Neural progenitor cell (in vitro differentiated cells): ENCODE results near the gene ASXL2. TPM values are rescaled to one million over a fixed set of nuclear protein-coding genes. Genes with fewer than 3 reads are reported as not detected.
A peak's percentile ranks its signal among the peaks of the same experiment; 100 is the strongest.

Source experiments
- DNase-seq: peaks from one replicate; pipeline ENCODE4 v3.0.0-alpha.2; 2016; ENCODE audit warnings: low spot score
- H2AFZ ChIP-seq: fragments of 200-600 bp; sonication (generic); replicated peaks from 2 replicates; pipeline ENCODE4 v1.6.1; 2016; ENCODE audit warnings: antibody characterized with exemption
- H3F3A ChIP-seq: fragments of 200-600 bp; sonication (generic); 2 replicates; pipeline ENCODE4 v1.6.1; 2016; ENCODE audit warnings: antibody characterized with exemption, low read depth
- H3K27ac ChIP-seq: fragments of 200-600 bp; sonication (generic); 2 replicates; pipeline ENCODE4 v1.5.1; 2016; ENCODE audit warnings: mild to moderate bottlenecking
- H3K27me3 ChIP-seq: fragments of 200-600 bp; sonication (generic); 2 replicates; pipeline ENCODE4 v1.6.1; 2016; ENCODE audit warnings: mild to moderate bottlenecking, moderate library complexity
- H3K36me3 ChIP-seq: fragments of 200-600 bp; sonication (generic); 2 replicates; pipeline ENCODE4 v1.5.1; 2016
- H3K4me1 ChIP-seq: fragments of 200-600 bp; sonication (generic); 2 replicates; pipeline ENCODE4 v1.6.1; 2016; ENCODE audit warnings: mixed run types
- H3K4me2 ChIP-seq: fragments of 200-600 bp; sonication (generic); 2 replicates; pipeline ENCODE4 v1.6.1; 2016
- H3K4me3 ChIP-seq: fragments of 200-600 bp; sonication (generic); 2 replicates; pipeline ENCODE4 v1.5.1; 2016
- H3K79me2 ChIP-seq: fragments of 200-600 bp; sonication (generic); 2 replicates; pipeline ENCODE4 v1.6.1; 2016; ENCODE audit warnings: low read depth
- H3K9ac ChIP-seq: fragments of 200-600 bp; sonication (generic); 2 replicates; pipeline ENCODE4 v1.6.1; 2016
- H3K9me3 ChIP-seq: fragments of 200-600 bp; sonication (generic); 2 replicates; pipeline ENCODE4 v1.5.1; 2016; ENCODE audit warnings: low read depth
- H4K20me1 ChIP-seq: fragments of 200-600 bp; sonication (generic); 2 replicates; pipeline ENCODE4 v1.6.1; 2016; ENCODE audit warnings: low read depth
- H3K27ac Mint-ChIP-seq: 3 replicates; pipeline ENCODE4 v1.8.0; 2021; ENCODE audit warnings: mixed read lengths
- H3K27me3 Mint-ChIP-seq: 2 replicates; pipeline ENCODE4 v1.8.0; 2022; ENCODE audit warnings: low read depth, mild to moderate bottlenecking, inconsistent platforms, moderate library complexity, mixed read lengths; ENCODE audit not compliant: insufficient read depth
- H3K36me3 Mint-ChIP-seq: 3 replicates; pipeline ENCODE4 v1.8.0; 2021; ENCODE audit warnings: mixed read lengths
- H3K4me1 Mint-ChIP-seq: 3 replicates; pipeline ENCODE4 v1.8.0; 2021; ENCODE audit warnings: mixed read lengths
- H3K4me3 Mint-ChIP-seq: 3 replicates; pipeline ENCODE4 v1.8.0; 2021; ENCODE audit warnings: mild to moderate bottlenecking, moderate library complexity, mixed read lengths
- H3K9me3 Mint-ChIP-seq: 3 replicates; pipeline ENCODE4 v1.8.0; 2020; ENCODE audit warnings: mixed read lengths
- EZH2 ChIP-seq: fragments of 200-600 bp; sonication (generic); IDR thresholded peaks from 2 replicates; pipeline ENCODE4 v1.6.1; 2017; ENCODE audit warnings: antibody characterized with exemption, mild to moderate bottlenecking, moderate library complexity
- EZH2phosphoT487 ChIP-seq: fragments of 200-600 bp; sonication (generic); IDR thresholded peaks from 2 replicates; pipeline ENCODE4 v1.6.1; 2017; ENCODE audit warnings: antibody characterized with exemption
- total RNA-seq: library from RNA; depleted of rRNA; stranded (reverse); fragments of >200 nt; gene quantifications from 2 replicates; pipeline ENCODE4 v1.2.3, GENCODE V29; 2015; ENCODE audit warnings: low replicate concordance
- TF ChIP-seq, protein P1 (sequence below): fragments of 200-600 bp; sonication (generic); IDR thresholded peaks from 2 replicates; pipeline ENCODE4 v1.5.1; 2017; ENCODE audit warnings: antibody characterized with exemption, mild to moderate bottlenecking

ASXL2 gene
- total RNA-seq, 1 donor from 2014 or later, result 8.7 TPM

DNA sequence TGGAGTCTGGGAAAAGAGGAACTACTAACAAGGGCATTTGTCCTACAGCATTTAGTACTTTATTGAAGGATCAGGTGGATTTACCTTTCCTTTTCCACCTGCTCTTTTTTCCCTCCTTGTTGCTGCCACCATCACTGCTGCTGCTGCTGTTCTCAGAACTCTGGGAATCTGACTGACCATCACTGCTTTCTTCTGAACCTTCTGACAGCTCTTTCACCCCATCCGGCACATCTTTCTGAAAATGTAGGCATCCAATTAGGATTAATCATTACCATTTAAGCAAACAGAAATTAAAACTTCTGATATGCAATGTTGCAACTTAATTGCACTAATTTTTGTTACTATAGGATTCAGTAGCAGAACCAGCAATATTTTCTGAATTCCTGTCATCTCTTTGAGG is 79.0 kb downstream of the ASXL2 start:
- H3K9me3 Mint-ChIP-seq, result peaks cover 8% of the 10 kb centered on the region
- H3K4me1 Mint-ChIP-seq, result peaks cover 3% of the 10 kb centered on the region
- no peak overlapping the region for H3K27ac Mint-ChIP-seq
- Histone ChIP-seq H2AFZ (no peak overlapping the region), H3K4me1 (peaks cover 18% of the 10 kb centered on the region), H3K79me2 (no peaks in the 10 kb centered on the region), H3K4me3 (no peak overlapping the region), H3K4me2 (no peak overlapping the region), H3K9me3 (no peaks in the 10 kb centered on the region), H3K36me3 (peaks cover 8% of the 10 kb centered on the region), H3K27me3 (no peaks in the 10 kb centered on the region), H4K20me1 (no peaks in the 10 kb centered on the region), H3K27ac (no peak overlapping the region), H3F3A (peaks cover 10% of the 10 kb centered on the region), H3K9ac (no peak overlapping the region)
- no peak for DNase-seq
- no peaks in the 10 kb centered on the region for H3K27me3 Mint-ChIP-seq
- H3K36me3 Mint-ChIP-seq, result peaks cover 38% of the 10 kb centered on the region
- no peak for TF ChIP-seq EZH2
- no peak overlapping the region for H3K4me3 Mint-ChIP-seq

DNA sequence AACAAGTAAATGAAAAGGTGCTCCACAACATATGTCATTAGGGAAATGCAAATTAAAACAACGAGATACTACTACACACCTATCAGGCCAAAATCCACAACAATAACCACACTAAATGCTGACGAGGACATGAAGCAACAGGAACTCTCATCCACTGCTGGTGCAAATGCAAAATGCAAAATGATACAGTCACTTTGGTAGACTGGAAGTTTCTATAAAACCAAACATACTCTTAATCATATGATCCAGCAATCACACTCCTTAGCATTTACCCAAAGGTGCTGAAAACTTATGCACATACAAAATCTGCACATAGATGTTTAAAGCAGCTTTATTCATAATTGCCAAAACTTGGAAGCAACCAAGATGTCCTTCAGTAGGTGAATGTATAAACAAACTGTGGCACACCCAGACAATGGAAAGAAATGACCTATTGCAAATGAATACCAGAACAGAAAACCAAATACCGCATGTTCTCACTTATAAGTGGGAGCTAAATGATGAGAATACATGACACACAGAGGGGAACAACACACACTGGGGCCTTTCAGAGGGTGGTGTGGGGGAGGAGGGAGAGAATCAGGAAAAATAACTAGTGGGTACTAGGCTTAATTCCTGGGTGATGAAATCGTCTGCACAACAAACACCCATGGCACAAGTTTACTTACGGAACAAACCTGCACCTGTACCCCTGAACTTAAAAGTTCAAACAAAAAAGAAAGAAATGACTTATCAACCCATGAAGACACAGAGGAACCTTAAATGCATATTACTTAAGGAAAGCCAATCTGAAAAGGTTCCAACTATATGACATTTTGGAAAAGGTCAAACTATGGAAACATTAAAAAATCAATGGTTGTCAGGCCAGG is 80.4 kb downstream of the ASXL2 start:
- Mint-ChIP-seq H3K27me3 (no peaks in the 10 kb centered on the region), H3K36me3 (peaks cover 23% of the 10 kb centered on the region), H3K4me1 (peaks cover 3% of the 10 kb centered on the region), H3K4me3 (no peak overlapping the region), H3K9me3 (no peaks in the 10 kb centered on the region), H3K27ac (no peak overlapping the region)
- peaks cover 18% of the 10 kb centered on the region for H3K4me1 ChIP-seq
- no peaks in the 10 kb centered on the region for H3K36me3 ChIP-seq
- no peaks in the 10 kb centered on the region for H4K20me1 ChIP-seq
- no peaks in the 10 kb centered on the region for H3K9me3 ChIP-seq
- no peak overlapping the region for H3K4me2 ChIP-seq
- no peak overlapping the region for H3K9ac ChIP-seq
- no peak overlapping the region for H2AFZ ChIP-seq
- no peak overlapping the region for H3K4me3 ChIP-seq
- no peak for DNase-seq
- no peaks in the 10 kb centered on the region for H3K79me2 ChIP-seq
- H3K27ac ChIP-seq, result no peak overlapping the region
- H3F3A ChIP-seq, result peaks cover 10% of the 10 kb centered on the region
- TF ChIP-seq, protein P1, sequence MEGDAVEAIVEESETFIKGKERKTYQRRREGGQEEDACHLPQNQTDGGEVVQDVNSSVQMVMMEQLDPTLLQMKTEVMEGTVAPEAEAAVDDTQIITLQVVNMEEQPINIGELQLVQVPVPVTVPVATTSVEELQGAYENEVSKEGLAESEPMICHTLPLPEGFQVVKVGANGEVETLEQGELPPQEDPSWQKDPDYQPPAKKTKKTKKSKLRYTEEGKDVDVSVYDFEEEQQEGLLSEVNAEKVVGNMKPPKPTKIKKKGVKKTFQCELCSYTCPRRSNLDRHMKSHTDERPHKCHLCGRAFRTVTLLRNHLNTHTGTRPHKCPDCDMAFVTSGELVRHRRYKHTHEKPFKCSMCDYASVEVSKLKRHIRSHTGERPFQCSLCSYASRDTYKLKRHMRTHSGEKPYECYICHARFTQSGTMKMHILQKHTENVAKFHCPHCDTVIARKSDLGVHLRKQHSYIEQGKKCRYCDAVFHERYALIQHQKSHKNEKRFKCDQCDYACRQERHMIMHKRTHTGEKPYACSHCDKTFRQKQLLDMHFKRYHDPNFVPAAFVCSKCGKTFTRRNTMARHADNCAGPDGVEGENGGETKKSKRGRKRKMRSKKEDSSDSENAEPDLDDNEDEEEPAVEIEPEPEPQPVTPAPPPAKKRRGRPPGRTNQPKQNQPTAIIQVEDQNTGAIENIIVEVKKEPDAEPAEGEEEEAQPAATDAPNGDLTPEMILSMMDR, result no peak
- TF ChIP-seq EZH2 (no peak), EZH2phosphoT487 (no peak)
- H3K27me3 ChIP-seq, result no peaks in the 10 kb centered on the region

DNA sequence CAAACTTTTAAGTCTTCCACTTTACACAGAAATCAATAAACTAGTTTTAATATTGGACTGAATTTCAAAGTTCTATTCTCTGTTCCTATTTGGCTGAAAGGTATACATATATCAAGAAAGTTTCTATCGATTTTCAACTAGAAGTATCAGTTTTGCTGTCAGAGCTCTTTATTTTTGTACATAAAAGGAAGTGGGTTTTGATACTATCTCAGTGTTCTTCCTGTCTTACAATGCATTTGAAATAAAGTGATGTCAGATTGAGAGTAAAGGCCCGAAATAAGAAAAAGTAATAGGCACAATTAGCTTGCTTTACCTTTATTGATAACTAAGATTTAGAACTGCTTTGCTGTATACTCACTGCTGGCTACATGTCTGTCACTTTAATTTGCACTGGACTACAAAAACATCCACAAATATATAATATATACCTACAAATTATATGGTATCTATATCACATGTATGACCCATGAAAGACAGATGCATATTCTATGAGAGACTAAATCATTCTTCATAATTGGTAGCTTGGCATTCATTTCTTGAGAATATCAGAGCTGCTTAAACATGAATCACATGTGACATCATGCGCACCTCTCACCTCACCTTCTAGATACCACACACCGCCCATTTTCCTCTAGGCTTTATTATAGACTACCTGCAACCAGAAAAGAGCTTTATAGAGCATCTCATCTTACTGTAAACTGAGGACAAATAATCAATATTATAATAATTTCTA is 83.6 kb downstream of the ASXL2 start:
- peaks cover 6% of the 10 kb centered on the region for H3K79me2 ChIP-seq
- H3K4me2 ChIP-seq, result peak overlapping the region; percentile 62
- no peaks in the 10 kb centered on the region for H3K9me3 Mint-ChIP-seq
- TF ChIP-seq EZH2, result no peak
- no peak for TF ChIP-seq EZH2phosphoT487
- TF ChIP-seq, protein P1, result no peak
- peaks cover 18% of the 10 kb centered on the region for H3K4me1 ChIP-seq
- H3K27me3 ChIP-seq, result no peaks in the 10 kb centered on the region
- H3K36me3 ChIP-seq, result no peaks in the 10 kb centered on the region
- H3K27ac ChIP-seq, result no peak overlapping the region
- no peak overlapping the region for H2AFZ ChIP-seq
- H3K4me3 Mint-ChIP-seq, result no peak overlapping the region
- no peak overlapping the region for H3K9ac ChIP-seq
- peaks cover 19% of the 10 kb centered on the region for H3K36me3 Mint-ChIP-seq
- H3K9me3 ChIP-seq, result no peaks in the 10 kb centered on the region
- no peaks in the 10 kb centered on the region for H3K27me3 Mint-ChIP-seq
- no peak overlapping the region for H3K4me3 ChIP-seq
- no peak overlapping the region for H3K27ac Mint-ChIP-seq
- no peak for DNase-seq
- H4K20me1 ChIP-seq, result no peaks in the 10 kb centered on the region
- H3K4me1 Mint-ChIP-seq, result no peaks in the 10 kb centered on the region
- peaks cover 10% of the 10 kb centered on the region for H3F3A ChIP-seq
